ENCODE results near the gene KCNT2. TPM values are rescaled to one million over a fixed set of nuclear protein-coding genes. Genes with fewer than 3 reads are reported as not detected.

KCNT2 gene
- total RNA-seq, 1 donor from 2014 or later, result 26.1 TPM

DNA sequence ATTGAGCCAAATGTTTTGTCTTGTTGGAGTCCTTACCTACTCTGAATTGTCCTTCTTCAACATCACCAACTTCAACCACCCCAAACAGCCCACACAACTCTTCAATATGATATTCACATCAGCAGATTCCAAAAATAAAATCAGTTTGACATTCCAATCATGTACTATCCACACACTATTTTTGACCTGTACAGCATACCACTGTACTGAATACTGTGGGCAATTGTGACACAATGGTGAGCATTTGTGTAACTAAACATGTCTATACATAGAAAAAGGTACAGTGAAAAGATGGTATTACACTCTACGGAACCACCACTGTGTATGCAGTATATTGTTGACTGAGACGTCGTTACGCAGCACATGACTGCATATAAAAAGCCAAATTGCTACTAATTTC, 223.1 kb downstream of the KCNT2 start:
- peaks cover 3% of the 10 kb centered on the region for H3K36me3 Mint-ChIP-seq (ENCODE audit: insufficient read depth)
- no peak for DNase-seq (ENCODE audit: low spot score, unreplicated experiment)
- no peaks in the 10 kb centered on the region for H3K9me3 Mint-ChIP-seq (ENCODE audit: low read depth)
- TF ChIP-seq, protein P1, sequence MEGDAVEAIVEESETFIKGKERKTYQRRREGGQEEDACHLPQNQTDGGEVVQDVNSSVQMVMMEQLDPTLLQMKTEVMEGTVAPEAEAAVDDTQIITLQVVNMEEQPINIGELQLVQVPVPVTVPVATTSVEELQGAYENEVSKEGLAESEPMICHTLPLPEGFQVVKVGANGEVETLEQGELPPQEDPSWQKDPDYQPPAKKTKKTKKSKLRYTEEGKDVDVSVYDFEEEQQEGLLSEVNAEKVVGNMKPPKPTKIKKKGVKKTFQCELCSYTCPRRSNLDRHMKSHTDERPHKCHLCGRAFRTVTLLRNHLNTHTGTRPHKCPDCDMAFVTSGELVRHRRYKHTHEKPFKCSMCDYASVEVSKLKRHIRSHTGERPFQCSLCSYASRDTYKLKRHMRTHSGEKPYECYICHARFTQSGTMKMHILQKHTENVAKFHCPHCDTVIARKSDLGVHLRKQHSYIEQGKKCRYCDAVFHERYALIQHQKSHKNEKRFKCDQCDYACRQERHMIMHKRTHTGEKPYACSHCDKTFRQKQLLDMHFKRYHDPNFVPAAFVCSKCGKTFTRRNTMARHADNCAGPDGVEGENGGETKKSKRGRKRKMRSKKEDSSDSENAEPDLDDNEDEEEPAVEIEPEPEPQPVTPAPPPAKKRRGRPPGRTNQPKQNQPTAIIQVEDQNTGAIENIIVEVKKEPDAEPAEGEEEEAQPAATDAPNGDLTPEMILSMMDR (IDR thresholded peaks at IDR 0.05; ENCODE audit: unreplicated experiment), result no peak
- H3K4me3 Mint-ChIP-seq (ENCODE audit: low read depth), result no peak overlapping the region
- H3K27ac Mint-ChIP-seq, result no peak overlapping the region
- H3K4me1 Mint-ChIP-seq (ENCODE audit: low read depth), result peaks cover 5% of the 10 kb centered on the region
- no peaks in the 10 kb centered on the region for H3K27me3 Mint-ChIP-seq

DNA sequence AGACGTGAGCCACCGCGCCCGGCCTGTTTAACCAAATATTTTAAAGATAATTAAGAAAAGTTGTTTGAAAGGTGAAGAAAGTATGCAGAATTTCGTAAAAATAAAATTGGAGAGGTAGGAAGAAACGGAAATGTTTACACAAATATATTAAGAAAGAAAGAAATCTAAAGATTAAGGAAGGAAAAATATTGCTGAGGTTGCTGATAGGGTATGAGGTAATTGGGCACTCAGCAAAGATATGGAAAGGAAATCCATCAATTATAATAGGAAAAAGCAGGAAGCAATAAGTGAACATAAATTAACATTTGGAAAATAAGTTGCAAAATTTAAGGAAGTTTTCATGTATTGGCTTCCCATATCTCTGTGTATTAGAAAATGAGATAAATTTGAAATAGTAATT, 225.9 kb downstream of the KCNT2 start:
- no peak for DNase-seq (ENCODE audit: low spot score, unreplicated experiment)
- Mint-ChIP-seq H3K4me3 (ENCODE audit: low read depth) (no peak overlapping the region), H3K27me3 (no peaks in the 10 kb centered on the region), H3K9me3 (ENCODE audit: low read depth) (no peaks in the 10 kb centered on the region), H3K36me3 (ENCODE audit: insufficient read depth) (peaks cover 1% of the 10 kb centered on the region), H3K4me1 (ENCODE audit: low read depth) (peaks cover 8% of the 10 kb centered on the region), H3K27ac (no peak overlapping the region)
- TF ChIP-seq, protein P1 (IDR thresholded peaks at IDR 0.05; ENCODE audit: unreplicated experiment), result no peak

DNA sequence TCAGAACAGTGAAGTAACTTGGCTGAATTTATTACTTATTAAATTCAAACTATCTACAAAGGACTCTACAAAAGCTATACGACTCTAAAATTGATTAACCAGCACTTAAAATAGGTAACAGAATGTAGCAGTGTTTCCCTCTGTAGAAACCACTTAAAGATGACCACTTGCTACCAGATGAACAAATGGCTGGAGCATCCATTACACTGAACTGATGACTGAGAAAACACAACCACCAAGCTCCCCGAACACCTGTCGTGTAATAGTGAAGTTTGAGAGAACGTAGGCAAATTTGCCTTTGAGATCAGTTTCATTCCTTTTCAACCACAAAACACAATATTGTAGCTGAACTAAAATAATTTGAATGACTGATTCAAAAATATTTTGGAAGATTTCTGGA, 226.7 kb downstream of the KCNT2 start:
- DNase-seq (ENCODE audit: low spot score, unreplicated experiment), result no peak
- Mint-ChIP-seq H3K4me1 (ENCODE audit: low read depth) (peaks cover 8% of the 10 kb centered on the region), H3K4me3 (ENCODE audit: low read depth) (no peak overlapping the region), H3K36me3 (ENCODE audit: insufficient read depth) (peaks cover 1% of the 10 kb centered on the region), H3K27ac (no peak overlapping the region), H3K9me3 (ENCODE audit: low read depth) (no peaks in the 10 kb centered on the region), H3K27me3 (no peaks in the 10 kb centered on the region)
- TF ChIP-seq, protein P1 (IDR thresholded peaks at IDR 0.05; ENCODE audit: unreplicated experiment), result no peak

DNA sequence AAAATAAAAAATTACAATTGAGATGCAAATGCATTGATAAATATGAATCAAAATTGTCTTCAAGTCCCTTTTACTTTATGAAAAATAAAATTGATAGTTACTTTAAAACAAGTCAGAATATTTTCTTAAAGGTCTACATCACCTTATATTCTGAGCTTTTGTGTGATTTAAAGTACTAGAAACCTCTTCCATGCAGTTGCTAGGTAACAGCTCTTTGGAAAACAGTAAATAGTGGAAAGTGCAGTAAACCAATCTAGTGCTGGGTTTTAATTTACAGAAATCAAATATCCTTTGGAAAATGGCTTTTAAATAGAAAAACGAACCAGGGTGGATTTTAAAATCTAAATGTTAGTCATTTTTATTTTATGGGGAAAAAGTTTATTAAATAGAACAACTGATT, 227.9 kb downstream of the KCNT2 start:
- H3K27me3 Mint-ChIP-seq, result no peaks in the 10 kb centered on the region

DNA sequence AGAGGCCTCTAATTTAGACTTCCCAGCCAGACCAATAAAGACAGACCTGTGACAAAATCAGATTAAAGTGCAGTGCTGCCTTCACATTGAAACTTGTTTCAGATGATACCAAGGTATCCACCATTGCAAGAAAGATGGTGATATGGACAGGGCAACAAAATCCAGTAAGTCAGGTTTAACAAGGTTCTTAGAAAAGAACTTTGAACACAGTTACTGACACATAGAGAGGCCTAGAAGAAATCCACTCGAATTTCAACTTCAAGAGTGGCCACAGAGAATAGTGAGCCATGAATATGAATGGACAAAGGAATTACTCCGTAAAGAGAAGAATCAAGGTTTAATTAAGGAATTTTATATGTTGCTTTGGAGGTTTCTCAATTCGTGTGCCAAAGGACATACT, 230.4 kb downstream of the KCNT2 start:
- TF ChIP-seq, protein P1 (IDR thresholded peaks at IDR 0.05; ENCODE audit: unreplicated experiment), result no peak
- no peak for DNase-seq (ENCODE audit: low spot score, unreplicated experiment)
- Mint-ChIP-seq H3K36me3 (ENCODE audit: insufficient read depth) (no peaks in the 10 kb centered on the region), H3K9me3 (ENCODE audit: low read depth) (no peaks in the 10 kb centered on the region), H3K4me1 (ENCODE audit: low read depth) (peaks cover 8% of the 10 kb centered on the region), H3K27ac (no peak overlapping the region), H3K27me3 (no peaks in the 10 kb centered on the region), H3K4me3 (ENCODE audit: low read depth) (no peak overlapping the region)

More for the DNA sequence above, 227.9 kb downstream of the KCNT2 start:
- Mint-ChIP-seq H3K4me1 (ENCODE audit: low read depth) (peaks cover 8% of the 10 kb centered on the region), H3K36me3 (ENCODE audit: insufficient read depth) (peaks cover 1% of the 10 kb centered on the region), H3K9me3 (ENCODE audit: low read depth) (no peaks in the 10 kb centered on the region), H3K27ac (no peak overlapping the region), H3K4me3 (ENCODE audit: low read depth) (no peak overlapping the region)
- no peak for DNase-seq (ENCODE audit: low spot score, unreplicated experiment)
- TF ChIP-seq, protein P1 (IDR thresholded peaks at IDR 0.05; ENCODE audit: unreplicated experiment), result no peak
